GM12801 (cell line): ENCODE results near the gene DPEP1.

ENCODE experiments used
- TF ChIP-seq, protein P1 (sequence below): IDR thresholded peaks from one replicate; pipeline ENCODE4 v1.5.1; 2011; ENCODE audit warnings: control low read depth; ENCODE audit not compliant: insufficient read length; ENCODE audit errors: extremely low read depth

DPEP1 gene

GRCh38 chr16:89668790-89669158 is 55.3 kb downstream of the DPEP1 start:
- TF ChIP-seq, protein P1, sequence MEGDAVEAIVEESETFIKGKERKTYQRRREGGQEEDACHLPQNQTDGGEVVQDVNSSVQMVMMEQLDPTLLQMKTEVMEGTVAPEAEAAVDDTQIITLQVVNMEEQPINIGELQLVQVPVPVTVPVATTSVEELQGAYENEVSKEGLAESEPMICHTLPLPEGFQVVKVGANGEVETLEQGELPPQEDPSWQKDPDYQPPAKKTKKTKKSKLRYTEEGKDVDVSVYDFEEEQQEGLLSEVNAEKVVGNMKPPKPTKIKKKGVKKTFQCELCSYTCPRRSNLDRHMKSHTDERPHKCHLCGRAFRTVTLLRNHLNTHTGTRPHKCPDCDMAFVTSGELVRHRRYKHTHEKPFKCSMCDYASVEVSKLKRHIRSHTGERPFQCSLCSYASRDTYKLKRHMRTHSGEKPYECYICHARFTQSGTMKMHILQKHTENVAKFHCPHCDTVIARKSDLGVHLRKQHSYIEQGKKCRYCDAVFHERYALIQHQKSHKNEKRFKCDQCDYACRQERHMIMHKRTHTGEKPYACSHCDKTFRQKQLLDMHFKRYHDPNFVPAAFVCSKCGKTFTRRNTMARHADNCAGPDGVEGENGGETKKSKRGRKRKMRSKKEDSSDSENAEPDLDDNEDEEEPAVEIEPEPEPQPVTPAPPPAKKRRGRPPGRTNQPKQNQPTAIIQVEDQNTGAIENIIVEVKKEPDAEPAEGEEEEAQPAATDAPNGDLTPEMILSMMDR = no peak

DNA sequence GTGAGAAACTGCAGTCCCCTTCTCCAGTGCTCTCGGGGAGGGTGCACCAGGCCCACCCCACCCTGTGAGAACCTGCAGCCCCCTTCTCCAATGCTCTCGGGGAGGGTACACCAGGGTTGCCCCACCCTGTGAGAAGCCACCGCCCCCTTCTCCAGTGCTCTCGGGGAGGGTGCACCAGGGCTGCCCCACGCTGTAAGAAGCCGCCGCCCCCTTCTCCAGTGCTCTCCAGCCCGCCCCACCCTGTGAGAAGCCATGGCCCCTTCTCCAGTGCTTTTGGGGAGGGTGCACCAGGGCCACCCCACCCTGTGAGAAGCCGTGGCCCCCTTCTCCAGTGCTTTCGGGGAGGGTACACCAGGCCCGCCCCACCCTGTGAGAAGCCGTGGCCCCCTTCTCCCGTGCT is 56.3 kb downstream of the DPEP1 start:
- TF ChIP-seq, protein P1 = no peak

- TF ChIP-seq, protein P1 = no peak
Measured at GRCh38 chr16:89670496-89671431, 57.3 kb downstream of the DPEP1 start.

DNA sequence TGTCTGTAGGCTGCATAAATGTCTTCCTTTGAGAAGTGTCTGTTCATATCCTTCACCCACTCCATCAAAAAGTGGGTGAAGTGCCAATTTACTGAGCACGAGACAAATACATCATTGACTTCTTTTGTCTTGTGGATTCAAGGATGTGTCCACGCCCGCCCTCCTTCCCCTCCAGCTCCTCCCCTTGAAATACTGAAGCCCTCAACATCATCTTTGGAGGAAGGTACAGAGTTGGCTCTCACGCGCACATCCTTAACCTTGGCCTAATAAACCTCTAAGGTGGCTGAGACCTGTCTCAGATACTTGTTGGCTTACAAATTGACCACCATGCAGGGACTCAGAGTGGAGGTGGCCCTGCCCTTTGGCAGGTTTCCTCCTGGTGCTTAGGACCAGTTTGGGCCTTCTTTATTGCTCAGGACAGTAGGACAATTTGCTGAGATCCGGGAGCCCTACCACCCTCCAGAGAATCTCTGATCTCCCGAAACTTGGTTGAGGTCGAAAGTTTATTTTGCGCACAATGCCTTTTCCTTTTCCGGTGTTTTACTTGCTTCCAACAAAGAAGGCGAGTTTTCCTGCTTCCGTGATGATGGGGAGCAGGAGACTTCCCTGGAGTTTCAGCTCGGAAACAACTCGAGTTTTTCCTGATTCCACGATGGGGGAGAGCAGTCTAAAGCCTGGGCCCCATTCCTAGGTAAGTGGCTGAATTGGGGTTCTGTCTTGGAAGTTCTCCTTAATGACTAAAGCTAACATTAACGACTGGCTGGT is 58.9 kb downstream of the DPEP1 start:
- TF ChIP-seq, protein P1 = no peak

DNA sequence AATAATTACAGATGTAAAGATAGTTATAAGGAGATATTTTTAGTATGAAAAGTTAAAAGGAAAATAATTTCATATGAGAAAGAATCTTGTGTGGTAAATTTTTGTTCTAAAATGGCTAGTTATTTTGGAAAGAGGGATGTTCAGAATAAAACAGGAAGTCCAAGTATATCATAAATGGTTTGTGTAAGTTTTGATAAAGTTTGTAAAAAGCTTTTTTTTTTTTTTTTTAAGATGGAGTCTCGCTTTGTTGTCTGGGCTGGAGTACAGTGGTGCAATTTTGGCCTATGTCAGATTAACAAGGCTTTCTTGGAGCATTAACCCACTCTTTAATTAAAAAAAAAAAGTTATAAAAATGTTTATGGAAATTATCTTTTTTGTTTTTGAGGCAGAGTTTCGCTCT is 64.8 kb downstream of the DPEP1 start:
- TF ChIP-seq, protein P1 = no peak

- TF ChIP-seq, protein P1 = no peak
Measured at GRCh38 chr16:89685916-89686315, 72.5 kb downstream of the DPEP1 start.

DNA sequence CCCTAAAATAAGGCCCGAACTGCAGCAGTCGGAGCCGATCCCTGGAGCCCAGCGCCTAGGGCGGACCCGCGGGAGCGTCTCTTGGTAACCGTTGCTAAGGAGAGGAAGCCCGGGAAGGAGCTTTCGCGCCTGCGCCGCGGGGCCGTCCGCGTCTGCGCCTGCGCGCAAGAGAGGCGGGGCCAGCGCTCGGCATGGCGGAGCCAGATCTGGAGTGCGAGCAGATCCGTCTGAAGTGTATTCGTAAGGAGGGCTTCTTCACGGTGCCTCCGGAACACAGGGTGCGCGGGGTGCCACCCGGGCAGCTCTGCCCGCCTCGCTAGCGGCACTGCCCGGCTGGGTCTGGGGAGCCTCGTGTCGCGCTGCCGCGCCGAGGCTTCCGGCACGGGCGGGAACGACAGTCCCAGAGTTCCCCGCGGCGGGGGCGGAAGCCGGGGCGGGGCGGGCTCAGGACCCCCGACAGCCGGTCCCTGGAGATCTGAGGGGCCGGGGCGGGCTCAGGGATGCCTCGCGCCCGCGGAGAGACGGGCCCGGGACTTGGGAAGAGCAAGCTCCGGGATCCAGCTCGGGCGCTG is 73.2 kb downstream of the DPEP1 start, which contains the start of gene CDK10:
Gene CDK10, plus strand, starts transcription at position 170 of the 572 bp plus-strand sequence. Its CDS starts 22 bp downstream, at position 192.
- TF ChIP-seq, protein P1 = no peak
